NCI-H82 treated with DMSO at 0.1 percent for 48 hours (cell line): ENCODE measurements around the gene NRAP.

Source experiments
- DNase-seq: peaks from one replicate; lab custom pipeline; 2025; ENCODE audit not compliant: unreplicated experiment; lab: John Stamatoyannopoulos, UW

NRAP gene, protein sequence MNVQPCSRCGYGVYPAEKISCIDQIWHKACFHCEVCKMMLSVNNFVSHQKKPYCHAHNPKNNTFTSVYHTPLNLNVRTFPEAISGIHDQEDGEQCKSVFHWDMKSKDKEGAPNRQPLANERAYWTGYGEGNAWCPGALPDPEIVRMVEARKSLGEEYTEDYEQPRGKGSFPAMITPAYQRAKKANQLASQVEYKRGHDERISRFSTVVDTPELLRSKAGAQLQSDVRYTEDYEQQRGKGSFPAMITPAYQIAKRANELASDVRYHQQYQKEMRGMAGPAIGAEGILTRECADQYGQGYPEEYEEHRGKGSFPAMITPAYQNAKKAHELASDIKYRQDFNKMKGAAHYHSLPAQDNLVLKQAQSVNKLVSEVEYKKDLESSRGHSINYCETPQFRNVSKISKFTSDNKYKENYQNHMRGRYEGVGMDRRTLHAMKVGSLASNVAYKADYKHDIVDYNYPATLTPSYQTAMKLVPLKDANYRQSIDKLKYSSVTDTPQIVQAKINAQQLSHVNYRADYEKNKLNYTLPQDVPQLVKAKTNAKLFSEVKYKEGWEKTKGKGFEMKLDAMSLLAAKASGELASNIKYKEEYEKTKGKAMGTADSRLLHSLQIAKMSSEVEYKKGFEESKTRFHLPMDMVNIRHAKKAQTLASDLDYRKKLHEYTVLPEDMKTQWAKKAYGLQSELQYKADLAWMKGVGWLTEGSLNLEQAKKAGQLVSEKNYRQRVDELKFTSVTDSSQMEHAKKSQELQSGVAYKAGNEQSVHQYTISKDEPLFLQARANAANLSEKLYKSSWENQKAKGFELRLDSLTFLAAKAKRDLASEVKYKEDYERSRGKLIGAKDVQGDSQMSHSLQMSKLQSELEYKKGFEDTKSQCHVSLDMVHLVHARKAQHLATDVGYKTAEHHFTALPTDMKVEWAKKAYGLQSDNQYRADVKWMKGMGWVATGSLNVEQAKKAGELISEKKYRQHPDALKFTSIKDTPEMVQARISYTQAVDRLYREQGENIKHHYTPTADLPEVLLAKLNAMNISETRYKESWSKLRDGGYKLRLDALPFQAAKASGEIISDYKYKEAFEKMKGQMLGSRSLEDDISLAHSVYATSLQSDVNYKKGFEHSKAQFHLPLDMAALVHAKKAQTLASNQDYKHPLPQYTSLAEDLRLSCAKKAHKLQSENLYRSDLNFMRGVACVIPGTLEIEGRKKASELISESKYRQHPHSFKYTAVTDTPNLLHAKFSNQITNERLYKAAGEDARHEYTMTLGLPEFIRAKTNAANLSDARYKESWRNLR (N-terminal part only)

DNA sequence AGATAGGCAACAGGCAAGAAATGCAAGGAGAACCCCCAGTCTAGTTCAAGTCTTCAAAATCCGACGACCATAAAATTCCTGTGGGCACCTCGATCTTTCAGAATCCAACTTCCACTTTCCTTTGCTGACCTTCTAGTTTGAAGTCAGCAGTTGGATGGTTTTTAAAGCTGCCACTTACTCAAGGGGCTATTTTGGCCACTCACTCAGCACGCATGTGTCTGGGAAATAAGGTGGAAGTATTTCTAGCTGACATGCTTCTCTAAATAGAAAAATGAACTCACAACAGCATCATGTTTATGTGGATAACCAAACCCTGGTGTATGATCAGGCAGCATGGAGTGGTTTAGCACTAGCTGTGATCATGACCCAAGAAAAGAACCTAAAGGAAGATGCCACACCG lies at the start of gene NRAP:
Gene NRAP, minus strand, starts transcription at position 134 of the 400 bp plus-strand sequence. CDS start 159 bp downstream, outside the sequence.
- no peak for DNase-seq

DNA sequence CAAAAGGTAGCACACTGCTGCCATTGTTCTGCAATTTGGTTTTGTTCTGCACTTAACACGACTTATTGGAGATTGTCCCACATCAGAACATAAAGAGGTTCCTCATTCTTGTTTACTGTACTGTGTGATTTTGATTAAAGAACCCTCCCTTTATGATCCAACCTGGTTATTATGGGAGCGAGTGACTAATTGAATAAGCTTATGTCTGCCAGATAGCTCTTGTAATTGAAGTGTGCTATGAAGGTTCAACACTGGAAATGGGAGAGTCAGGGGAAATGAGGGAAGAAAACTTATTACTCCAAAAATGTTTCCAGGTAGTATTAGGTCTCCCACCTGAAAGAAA lies 49.8 kb upstream of the NRAP start:
- no peak for DNase-seq

DNA sequence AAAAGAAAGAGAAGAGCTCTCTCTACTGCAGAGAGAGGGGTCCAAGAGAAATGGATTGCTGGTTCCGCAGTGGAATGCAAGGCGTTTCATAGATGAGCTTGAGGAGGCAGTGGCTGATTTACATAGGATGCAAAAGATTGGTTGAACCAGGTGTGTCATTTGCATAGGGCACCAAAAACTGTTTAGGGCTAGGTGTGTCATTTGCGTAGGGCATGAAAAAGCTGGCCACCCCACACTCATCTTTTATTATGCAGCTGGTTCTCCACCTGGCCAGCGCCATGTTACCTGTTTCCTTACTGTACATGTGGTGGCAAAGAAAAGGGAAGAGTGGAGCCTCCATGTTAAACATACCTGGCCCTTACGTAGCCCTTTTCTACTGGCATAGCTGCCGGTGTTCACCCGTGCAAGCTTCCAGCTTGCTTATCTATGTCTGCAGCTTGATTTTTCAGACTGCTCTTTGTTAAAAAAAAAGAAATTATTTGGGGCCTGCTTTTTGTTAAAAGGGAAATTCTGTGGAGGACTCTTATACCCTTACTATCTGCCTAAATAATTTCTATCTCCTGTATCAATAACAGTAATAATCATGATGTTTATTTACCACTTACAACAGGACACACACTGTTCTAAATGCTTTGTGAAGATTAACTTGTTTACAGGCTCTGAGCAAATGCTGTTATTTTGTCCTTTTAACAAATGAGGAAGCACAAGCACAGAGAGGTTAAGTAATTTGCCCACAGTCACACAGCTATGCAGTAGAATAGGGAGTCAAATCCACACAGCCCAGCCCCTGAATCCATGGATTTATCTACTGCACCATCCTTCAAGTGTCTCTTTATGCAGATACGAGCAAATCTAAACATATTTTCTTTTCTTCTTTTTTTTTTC lies 49.2 kb upstream of the NRAP start:
- DNase-seq, result no peak

DNA sequence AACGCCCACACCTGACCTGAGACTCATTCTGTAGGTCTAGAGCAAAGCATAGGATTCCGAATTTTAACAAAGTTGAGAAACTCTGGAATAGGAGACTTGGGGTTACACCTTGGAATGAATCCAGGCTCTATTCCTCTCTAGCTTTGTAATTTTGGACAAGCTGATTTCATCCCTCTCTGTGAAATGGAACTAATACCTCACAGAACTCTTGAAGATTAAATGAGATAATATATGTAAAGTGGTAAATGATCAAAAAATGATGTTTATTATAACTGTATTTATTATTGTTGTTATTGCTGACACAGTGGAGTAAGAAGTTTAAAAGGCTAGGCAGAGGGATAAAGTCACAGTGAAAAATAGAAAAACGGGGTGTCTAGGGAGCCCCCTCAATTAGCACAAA lies 48.2 kb upstream of the NRAP start:
- DNase-seq, result no peak

DNA sequence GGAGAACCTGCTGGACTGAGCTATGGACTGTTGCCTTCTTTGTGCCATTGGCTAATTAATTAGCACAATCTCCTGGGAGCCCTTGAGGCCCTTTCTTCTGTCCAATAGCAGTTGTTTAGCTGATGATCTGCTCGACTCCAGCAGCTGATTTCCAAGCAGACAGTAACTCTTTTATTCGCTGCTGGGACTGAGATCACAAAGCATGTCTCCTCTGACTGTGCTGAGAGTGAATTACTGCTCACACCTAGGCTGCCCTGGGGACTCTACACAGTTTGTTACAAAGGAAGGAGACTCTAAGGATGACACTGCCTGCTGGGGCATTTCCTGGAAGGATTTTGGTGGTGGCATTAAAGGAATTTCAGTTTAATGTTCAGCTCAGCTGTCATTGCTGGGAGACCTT lies 47.3 kb upstream of the NRAP start:
- no peak for DNase-seq

DNA sequence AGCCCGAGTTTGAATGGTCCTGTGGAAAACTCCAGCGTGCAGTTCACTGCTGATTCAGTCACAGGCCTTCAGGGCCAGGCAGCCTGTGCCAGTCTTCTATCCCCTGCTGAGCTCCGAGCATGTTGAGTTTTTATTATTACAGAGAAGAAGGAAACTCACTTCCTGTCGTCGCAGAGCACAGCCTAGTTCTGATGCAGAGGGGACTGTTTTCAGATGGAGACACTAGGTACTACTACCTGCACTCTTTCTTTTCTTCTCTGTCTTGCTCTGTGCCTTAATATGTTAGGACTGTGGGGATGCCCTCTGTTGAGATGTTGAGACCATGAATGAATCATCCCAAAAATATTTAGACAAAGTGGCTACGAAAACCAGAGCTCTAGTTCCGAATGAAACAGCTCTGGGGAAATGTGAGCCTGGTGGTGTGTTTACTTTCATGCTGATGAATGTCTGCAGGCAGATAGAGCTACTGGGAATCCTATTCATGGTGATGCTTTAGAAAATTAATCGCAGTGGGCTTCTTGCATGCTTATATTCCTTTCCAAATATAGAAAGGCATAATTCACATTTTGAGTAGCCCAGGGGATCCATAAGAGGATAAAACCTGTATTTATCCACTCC lies 45.5 kb upstream of the NRAP start:
- no peak for DNase-seq

DNA sequence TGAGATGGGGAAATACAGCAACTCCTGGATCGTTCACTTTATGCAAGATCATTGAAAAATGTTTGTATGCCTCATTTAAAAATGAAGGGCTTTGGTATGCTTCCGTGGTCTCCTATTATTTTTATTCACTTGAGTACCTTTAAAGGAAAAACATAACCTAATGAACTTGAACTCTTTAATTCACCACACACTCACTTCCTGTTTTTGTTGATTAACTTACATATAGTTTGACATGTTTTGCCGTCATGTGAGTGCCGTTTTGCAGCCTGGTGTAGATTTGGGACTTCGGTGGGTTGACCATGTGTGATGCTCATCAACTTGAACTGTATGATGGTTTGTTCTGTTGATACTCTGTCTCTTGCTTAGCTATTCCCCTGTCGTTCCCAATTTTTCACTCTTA lies 44.8 kb upstream of the NRAP start:
- DNase-seq, result no peak

DNA sequence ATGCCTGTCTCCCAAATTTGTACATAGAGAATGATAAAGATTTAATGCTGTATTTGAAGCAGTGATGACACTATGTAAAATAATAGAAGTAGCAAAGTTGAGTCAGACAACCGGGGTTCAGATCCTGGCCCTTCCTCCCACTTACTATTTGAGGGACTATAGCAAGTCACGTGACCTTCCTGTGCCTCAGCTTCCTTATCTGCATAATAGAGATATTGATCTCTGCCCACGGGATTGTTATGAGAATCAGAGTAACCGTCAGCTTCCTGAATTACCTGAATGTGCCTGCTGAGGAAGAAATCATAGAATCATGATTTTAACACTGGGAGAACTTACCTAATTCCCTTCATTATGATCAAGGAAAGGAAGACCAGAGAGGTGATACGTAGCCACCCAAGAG lies 42.8 kb upstream of the NRAP start:
- no peak for DNase-seq

DNA sequence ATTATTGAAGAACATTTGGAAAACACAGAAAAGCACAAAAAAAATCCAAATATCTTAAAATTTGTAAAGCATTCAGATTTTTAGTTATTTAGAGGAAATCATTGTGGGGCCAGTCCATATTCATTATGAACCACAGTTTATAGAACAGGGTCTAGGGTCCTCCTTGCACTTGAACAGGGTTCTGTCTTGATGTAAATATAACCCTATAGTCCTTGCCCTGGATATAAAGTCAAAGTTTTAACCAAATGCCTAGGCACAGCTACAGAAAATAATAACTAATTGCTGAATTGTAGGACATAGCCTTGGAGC lies 41.5 kb upstream of the NRAP start:
- DNase-seq, result no peak

DNA sequence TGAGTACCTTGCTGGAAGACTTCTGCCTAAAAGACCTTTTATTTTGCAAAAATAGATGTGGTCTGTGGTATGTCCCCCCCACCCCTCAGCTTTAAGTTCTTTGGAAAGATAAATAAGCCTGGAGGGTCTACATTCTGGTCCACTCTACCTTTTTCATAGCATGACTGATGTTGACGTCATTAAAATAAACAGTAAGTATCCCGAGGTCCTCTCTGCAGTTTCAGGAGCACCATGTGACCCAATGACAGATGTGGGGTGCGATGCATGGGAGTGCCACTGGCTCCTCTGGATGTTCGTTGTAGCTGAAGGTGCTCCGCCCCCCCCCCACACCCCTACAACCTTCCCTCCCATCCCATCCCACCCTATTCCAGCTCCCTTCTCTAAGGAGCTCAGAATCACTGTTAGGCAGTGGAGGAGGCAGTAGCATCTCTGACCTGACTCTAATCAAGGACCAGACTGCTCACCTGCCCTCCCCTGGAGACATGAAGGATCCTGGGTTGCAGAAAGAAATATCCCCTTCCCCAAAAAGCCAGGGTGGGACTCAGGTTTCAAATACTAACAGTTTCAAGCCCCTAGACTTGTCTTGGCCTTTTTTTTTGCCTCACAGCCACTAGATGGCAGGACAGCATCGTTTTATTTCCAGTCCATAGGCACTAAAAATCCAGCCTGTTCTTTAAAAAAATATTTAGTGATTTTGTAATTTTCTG lies 40.9 kb upstream of the NRAP start:
- DNase-seq, result no peak

DNA sequence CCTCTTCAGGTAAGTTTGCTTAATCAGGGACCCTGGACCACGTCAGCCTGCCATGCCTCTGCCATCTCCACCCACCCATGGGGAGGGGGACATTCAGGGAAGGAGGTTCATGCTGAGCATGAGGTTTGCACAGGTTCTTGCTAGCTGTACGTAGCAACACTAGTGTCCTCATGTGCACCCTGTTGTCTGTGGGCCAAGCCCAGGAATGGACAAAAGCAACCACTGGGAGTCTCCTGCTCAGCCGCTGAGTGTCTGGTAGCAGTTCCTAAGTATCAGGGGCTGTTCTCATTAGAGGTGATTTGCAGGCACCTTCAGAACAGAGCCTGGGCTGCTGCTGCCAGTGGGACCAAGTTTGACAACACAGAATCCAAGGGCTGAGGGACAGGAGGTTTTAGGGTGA lies 33.8 kb upstream of the NRAP start:
- DNase-seq, result no peak

DNA sequence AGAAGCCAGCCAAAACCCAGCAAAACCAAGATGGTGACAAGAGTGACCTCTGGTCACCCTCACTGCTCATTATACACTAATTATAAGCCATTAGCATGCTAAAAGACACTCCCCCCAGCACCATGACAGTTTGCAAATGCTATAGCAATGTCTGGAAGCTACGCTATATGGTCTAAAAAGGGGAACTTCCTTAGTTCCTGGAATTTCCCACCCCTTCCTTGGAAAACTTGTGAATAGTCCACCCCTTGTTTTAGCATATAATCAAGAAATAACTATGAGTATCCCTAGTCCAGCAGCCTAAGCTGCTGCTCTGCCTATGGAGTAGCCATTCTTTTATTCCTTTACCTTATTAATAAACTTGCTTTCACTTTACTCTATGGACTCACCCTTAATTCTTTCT lies 31.9 kb upstream of the NRAP start:
- DNase-seq, result no peak

DNA sequence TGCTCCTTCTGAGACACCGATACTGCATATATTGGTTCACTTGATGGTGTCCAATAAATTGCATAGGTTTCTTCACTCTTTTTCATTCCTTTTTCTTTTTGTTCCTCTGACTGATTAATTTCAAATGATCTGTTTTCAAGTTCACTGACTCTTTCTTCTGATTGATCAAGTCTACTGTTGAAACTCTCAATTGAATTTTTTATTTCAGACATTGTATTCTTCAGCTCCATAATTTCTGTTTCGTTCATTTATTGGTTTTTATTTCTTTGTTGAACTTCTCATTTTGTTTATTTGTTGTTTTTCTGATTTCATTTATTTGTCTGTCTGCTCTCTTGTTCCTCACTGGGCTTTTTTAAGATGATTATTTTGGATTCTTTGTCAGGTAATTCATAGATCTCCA lies 29.5 kb upstream of the NRAP start:
- DNase-seq, result no peak

DNA sequence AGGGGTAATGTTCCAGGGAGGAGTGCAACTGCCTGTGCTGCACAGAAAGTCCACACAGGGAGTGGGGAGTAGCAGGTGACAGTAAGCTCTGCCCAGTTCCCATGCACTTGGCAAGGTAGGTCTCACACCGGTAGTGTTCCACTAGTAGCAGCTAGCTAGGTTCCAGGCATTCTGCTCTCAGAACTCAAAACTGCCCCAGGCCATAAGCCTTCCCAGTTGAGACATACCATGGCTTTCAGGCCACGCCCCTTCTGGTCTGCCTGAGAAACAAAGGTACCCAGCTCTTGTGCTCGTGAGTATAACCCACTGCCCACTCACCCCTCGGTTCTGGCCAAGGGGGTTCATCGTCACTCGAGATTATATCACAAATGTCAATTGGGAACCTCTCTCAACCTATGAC lies 28.4 kb upstream of the NRAP start:
- DNase-seq, result no peak

DNA sequence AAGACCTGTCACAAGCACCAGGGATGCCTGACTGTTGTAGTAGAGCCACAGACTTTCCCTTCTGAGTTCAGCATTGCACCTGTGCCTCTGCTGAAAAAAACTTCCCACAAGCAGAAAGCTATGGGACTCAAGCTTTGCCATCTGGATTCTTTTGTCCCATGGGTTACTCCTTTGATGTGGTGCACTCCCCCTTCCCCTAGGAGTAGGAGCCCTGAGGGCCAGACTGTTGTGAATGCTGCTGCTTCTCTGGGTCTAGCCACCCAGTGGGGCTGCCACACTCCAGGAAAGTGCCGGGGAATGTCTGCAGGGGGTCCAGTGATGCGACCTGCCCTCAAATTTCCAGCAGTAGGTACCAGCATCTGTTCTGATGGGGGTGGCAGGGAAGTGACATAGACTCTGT lies 27.5 kb upstream of the NRAP start:
- no peak for DNase-seq

DNA sequence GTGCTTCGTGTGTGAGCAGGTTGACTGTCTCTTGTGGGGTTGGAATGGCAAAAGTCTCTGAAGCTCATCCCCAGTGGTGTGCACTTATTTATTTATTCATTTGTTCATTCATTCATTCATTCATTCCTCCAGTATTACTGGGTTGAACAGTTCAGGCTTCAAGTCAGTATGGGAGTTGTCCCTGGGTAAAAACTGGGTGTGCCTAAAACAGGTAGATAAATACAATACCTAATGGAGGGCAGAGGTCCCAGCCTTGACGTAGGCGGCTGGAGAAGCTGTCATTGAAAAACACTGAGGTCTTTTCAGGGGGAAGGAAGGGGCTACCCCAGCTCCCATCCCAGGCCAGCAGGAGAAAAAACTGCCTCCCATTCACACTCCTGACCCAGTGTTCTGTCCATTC lies 26.9 kb upstream of the NRAP start:
- DNase-seq, result no peak

DNA sequence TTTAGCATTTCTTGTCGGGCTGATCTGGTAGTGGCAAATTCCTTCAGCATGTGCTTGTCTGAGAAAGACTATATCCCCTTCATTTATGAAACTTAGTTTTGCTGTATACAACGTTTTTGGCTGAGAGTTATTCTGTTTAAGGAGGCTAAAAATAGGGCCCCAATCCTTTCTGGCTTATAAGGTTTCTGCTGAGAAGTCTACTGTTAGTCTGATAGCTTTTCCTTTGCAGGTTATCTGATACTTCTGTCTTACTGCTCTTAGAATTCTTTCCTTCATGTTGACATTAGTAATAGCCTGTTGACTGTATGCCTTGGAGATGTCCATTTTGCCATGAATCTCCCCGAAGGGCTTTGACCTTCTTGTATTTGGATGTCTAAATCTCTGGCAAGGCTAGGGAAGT lies 25.7 kb upstream of the NRAP start:
- no peak for DNase-seq

DNA sequence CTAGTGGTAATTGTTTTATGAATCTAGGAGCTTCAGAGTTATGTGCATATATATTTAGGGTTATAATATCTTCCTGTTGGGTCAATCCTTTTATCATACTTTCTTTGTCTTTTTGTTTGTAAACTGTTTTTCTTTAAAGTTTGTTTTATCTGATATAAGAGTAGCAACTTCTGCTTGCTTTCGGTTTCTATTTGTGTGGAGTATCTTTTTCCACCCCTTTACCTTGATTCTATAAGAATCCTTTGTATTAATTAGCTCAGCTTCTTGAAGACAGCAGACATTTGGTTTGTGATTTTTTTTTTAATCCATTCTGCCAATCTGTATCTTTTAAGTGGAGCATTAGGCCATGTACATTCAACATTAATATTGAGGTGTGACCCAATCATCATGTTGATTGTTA lies 25.2 kb upstream of the NRAP start:
- DNase-seq, result no peak

DNA sequence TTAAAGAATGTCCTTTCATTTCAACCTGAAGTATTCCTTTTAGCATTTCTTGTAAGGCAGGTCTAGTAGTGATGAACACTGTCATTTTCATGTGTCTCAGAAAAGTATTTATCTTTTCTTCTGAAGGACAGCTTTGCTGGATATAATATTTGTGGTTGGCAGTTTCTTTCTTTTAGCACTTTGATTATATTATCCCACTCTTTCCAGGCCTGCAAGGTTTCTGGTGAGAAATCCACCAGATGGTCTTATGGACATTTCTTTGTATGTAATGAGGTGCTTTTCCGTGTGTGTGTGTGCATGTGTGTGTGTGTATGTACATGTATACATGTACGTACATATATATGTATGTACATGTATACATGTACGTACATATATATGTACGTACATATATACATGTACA lies 23.2 kb upstream of the NRAP start:
- DNase-seq, result no peak

DNA sequence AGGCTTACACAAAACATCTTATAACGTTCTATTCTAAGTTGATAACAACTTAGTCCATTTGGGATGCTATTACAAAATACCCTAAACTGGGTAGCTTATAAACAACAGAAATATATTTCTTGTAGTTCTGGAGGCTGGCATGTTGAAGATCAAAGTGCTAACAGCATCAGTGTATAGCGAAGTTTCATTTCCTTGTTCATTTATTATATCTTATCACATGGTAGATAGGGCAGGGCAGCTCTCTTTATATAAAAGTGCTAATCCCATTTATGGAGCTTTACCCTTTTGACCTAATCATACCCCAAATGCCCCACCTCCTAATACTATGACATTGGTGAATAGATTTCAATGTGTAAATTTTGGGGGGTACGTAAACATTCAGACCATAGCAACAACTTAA lies 22.2 kb upstream of the NRAP start:
- DNase-seq, result no peak
